NCI-H2227 (cell line): ENCODE data around the gene ZAP70.

Experiments used
- DNase-seq: peaks from one replicate; lab custom pipeline; 2025; ENCODE audit not compliant: unreplicated experiment; lab: John Stamatoyannopoulos, UW

ZAP70 gene

DNA sequence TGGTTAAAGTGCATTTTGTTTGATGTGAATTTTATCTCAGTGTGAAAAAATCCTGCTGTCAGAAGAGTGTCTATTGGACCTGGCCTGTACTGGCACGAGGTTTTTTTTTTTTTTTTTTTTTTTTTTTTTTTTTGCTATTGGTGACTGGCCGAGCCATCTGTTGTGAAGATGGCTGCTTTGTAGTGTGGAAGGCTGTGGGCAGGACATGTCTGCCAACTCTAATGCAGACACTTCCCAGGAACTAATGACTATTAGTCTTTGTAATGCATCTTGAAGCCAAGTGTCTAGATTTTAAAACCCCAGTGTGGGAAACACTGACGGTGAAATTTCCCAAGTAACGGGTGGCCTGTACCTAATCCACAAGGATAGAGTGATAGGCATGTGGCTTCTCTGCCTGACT is 34.3 kb downstream of the ZAP70 start:
- DNase-seq, result no peak

DNA sequence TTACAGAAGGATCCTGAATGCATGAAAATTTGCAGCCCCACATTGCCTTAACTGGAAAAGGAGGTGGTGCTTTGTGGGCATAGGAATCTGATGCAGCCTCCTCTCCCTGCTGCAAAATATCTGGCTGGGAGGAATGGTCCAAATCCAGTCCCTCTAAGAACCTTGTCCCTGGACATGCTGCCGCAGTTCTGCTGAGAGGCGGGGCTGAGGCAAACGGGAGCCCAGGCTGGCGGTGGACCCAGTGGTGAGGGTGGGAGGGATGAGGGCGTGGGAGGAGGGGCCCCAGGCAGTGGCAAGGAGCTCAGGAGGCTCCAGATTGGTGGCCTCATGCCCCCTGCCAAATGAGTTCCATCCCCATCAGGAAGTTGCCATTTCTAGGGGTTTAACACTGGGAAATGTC is 36.2 kb downstream of the ZAP70 start:
- DNase-seq, result no peak

GRCh38 chr2:97750017-97750416 is 36.6 kb downstream of the ZAP70 start:
- no peak for DNase-seq

GRCh38 chr2:97751752-97752151 is 38.4 kb downstream of the ZAP70 start:
- peak; percentile 14 for DNase-seq

DNA sequence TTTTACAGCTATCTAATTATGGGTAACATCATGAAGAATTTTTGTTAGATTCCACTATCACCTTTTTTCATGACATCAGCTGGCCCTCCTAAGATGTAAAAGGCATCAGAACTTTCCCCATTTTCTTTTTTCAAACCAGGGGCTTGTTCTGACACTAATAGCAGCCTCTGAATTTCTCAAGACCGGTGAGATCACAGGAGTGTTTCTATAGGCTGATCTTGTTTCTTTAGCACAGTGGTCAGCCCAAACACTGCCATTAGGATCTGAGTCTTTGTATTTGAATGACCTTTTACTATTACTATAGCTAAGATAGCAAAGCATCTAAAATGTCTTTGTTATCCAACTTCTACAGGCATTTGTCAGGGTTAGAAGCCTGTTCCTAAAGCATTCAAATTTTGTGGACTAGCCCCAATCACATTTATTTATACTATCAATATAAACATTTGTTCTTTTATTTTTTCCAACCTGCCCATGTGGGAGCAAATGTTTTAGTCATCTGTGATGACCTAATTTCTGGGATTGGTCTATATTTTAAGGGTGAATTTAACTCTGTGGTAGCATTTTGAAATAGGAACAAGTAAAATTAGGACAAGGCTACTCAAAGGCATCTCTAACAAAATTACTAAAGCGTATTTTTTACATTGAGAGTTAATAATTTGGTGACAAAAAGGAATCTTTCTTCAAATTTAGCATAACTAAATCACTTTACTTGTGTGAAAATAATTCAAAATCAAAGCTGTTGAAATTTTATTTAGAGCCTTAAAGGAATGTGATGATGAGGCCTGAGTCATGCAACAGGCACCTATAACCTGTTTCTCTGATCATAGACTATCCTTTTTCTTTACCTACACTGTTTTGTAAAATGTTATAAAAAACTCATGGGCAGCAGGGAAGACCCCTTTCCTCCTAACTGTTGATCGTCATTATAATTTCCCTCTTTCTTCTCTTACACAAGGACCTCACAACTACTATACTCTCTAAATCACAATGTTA is 39.3 kb downstream of the ZAP70 start:
- DNase-seq, result no peak

- no peak for DNase-seq
Measured at GRCh38 chr2:97754690-97755346, 41.4 kb downstream of the ZAP70 start.

GRCh38 chr2:97755491-97755890 is 42.1 kb downstream of the ZAP70 start:
- DNase-seq, result no peak

GRCh38 chr2:97757062-97757461 is 43.7 kb downstream of the ZAP70 start:
- DNase-seq, result no peak

GRCh38 chr2:97758131-97758705 is 44.8 kb downstream of the ZAP70 start:
- no peak for DNase-seq

- no peak for DNase-seq
Measured at GRCh38 chr2:97759727-97760407, 46.5 kb downstream of the ZAP70 start.

DNA sequence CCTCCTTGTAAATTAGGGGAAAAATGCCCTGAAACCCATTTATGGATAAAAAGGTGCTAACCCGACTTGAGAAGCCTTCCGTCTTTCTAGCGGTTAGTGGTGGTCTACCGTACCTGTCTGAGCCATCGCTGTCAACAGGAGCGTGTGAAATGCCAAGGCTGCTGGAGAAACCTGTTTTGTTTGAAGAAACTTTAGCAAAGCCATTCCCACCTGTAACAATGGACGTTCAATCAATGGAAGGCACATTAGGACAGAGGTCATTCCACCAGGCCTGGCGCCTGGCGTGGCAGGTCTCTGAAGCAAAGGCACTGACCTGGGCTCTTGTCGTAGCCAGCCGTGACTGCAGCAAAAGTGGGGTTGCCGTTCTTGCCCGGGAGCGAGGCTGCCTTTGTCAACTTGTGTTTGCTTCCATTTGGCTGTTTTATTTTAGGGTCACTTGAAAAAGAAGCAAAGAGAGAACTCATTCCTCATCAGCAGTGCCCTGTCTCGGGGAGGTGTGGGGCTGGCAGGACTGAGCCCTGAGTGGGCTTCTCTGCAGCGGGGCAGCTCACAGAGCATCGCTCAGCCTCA is 47.2 kb downstream of the ZAP70 start:
- DNase-seq, result no peak

GRCh38 chr2:97761192-97761591 is 47.8 kb downstream of the ZAP70 start:
- DNase-seq, result no peak

- DNase-seq, result no peak
Measured at GRCh38 chr2:97763176-97763845, 49.9 kb downstream of the ZAP70 start.

DNA sequence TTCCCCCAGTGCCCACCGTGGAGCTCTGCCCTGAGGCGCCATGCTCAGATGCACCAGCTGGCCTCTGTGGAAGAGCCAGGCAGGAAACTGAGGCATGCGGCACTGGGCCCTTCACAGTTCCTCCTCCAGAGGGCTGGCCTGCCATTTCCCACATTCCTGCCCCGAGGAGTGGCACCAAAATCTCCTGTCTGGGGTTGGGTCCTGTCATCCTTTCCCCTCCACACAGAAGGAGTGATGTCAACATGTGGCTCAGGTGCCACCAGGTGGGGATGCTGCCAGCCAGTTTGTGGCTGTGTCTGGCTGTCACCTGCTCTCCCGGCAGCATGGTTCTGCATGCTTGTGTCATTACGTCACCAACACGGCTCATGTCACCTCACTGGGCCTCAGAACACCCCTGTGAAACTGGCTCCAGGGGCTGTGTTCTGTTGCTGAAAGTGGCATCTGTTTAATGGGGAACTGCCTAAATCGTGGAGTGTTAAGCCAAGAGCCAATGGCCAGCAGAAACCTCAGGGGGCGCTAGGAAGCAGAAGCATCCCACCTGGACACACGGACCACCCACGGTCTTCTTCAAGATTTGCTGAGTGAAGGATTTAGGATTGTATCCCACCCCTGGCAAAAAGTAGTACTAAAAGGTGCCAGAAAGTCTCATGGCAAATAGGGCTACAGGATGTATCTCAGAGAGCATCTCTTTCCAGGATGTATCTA is 51.3 kb downstream of the ZAP70 start:
- no peak for DNase-seq

DNA sequence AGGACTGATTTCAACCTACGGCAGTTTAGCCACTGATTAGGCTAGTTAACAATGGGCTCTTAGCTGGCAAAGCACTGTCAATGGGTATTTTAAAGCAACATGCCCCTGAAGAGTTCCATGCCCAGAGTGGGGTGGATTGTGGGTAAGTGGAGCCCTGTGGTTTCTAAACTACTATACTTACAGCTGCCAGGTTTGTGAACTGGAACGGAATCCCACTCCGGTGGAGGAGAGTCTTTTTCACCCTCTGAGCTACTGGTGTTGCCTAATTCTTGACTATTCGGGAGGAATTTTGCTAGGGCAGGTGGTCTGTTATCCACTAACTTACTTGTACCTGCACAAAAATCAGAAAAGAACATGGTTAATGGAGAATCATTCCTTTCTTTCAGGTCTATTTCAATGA is 52.6 kb downstream of the ZAP70 start:
- no peak for DNase-seq

DNA sequence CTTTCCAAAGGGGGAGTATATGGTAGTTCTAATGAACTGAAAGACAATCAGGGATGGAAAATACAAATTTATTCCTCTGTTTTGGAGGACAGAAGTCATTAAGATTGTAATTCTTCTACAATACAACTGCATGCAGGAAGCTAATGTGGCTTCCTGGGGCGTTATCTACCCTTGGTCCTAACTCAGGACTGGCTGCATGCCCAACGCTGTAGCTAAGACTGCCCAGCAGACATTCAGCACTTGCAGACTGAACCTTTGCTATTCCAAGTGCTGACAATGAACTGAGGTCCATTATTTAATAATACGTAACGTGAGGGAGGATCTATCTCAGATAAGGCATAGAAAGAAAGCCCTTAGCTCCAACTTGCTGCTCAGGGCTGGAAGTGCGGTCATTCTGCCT is 53.2 kb downstream of the ZAP70 start:
- DNase-seq, result no peak

DNA sequence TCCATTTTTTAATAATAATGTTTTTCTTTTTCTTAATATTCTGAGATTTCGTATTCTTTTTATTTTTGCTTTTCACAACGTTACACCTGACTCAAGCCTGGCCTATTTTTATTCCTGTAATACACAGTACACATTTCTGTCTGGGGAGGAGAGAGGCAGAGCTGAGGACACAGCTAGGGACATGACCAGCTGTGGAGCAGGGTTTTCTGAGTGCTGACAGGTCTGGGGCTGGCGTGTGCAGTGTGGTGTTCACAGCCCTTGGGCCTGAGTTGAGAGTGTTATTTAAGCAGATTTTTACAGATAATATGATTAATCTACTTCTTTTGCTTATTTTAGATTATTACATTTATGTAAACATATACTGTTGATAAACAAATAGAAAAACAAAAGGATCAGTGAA is 55.9 kb downstream of the ZAP70 start:
- DNase-seq, result no peak

DNA sequence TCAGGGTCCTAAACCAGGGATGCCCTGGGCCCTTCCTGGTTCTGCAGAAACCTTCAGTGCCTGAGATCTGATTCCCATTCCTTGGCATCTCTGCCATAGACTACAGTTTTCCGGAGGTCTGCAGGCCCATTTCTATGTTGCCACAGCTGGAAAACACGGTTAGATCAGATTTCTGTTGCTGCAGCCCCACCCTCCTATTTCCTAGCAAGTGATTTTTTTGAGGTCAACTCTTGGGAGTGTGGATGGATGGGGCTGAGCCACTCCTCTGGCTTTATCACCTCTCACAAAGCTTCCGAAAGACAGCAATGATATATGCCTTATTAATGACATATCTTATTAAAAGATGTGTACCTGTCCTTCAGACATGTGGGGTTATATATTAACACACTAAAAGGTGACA is 56.3 kb downstream of the ZAP70 start:
- DNase-seq, result no peak

GRCh38 chr2:97770445-97770844 is 57.1 kb downstream of the ZAP70 start:
- DNase-seq, result no peak

GRCh38 chr2:97774425-97774824 is 61.0 kb downstream of the ZAP70 start:
- peak; percentile 30 for DNase-seq
